ENCODE measurements around the gene ADGRD1. TPM values are rescaled to one million over a fixed set of nuclear protein-coding genes. Genes with fewer than 3 reads are reported as not detected.

Gene ADGRD1
- total RNA-seq, 1 donor from 2014 or later = 11.0 TPM

- Mint-ChIP-seq H3K27me3 (no peaks in the 10 kb centered on the region), H3K4me3 (no peak overlapping the region), H3K36me3 (no peaks in the 10 kb centered on the region), H3K4me1 (ENCODE audit: unreplicated experiment) (peaks cover 7% of the 10 kb centered on the region), H3K27ac (peak overlapping the region; percentile 16), H3K9me3 (no peaks in the 10 kb centered on the region)
- TF ChIP-seq CTCF (conservative IDR thresholded peaks at IDR 0.05) = no peak
- DNase-seq (ENCODE audit: extremely low spot score, unreplicated experiment) = no peak
Measured at GRCh38 chr12:130981074-130981742, 27.5 kb downstream of the ADGRD1 start.

GRCh38 chr12:130981911-130982310, 28.2 kb downstream of the ADGRD1 start:
- DNase-seq (ENCODE audit: extremely low spot score, unreplicated experiment) = no peak
- Mint-ChIP-seq H3K36me3 (no peaks in the 10 kb centered on the region), H3K27ac (no peak overlapping the region), H3K27me3 (no peaks in the 10 kb centered on the region), H3K9me3 (no peaks in the 10 kb centered on the region), H3K4me1 (ENCODE audit: unreplicated experiment) (peaks cover 7% of the 10 kb centered on the region), H3K4me3 (no peak overlapping the region)
- no peak for TF ChIP-seq CTCF (conservative IDR thresholded peaks at IDR 0.05)

GRCh38 chr12:130982565-130983225, 29.0 kb downstream of the ADGRD1 start:
- Mint-ChIP-seq H3K4me1 (ENCODE audit: unreplicated experiment) (peaks cover 7% of the 10 kb centered on the region), H3K9me3 (peaks cover 5% of the 10 kb centered on the region), H3K27ac (no peak overlapping the region), H3K36me3 (no peaks in the 10 kb centered on the region), H3K27me3 (no peaks in the 10 kb centered on the region), H3K4me3 (no peak overlapping the region)
- TF ChIP-seq CTCF (conservative IDR thresholded peaks at IDR 0.05) = no peak
- DNase-seq (ENCODE audit: extremely low spot score, unreplicated experiment) = no peak

- no peak overlapping the region for H3K27ac Mint-ChIP-seq
- peaks cover 5% of the 10 kb centered on the region for H3K9me3 Mint-ChIP-seq
- H3K36me3 Mint-ChIP-seq = no peaks in the 10 kb centered on the region
- no peaks in the 10 kb centered on the region for H3K27me3 Mint-ChIP-seq
- no peak overlapping the region for H3K4me3 Mint-ChIP-seq
- DNase-seq (ENCODE audit: extremely low spot score, unreplicated experiment) = no peak
- H3K4me1 Mint-ChIP-seq (ENCODE audit: unreplicated experiment) = peaks cover 7% of the 10 kb centered on the region
- TF ChIP-seq CTCF (conservative IDR thresholded peaks at IDR 0.05) = no peak
Measured at GRCh38 chr12:130983328-130984017, 29.8 kb downstream of the ADGRD1 start.

- no peak for DNase-seq (ENCODE audit: extremely low spot score, unreplicated experiment)
- Mint-ChIP-seq H3K4me3 (no peak overlapping the region), H3K36me3 (no peaks in the 10 kb centered on the region), H3K9me3 (peaks cover 5% of the 10 kb centered on the region), H3K4me1 (ENCODE audit: unreplicated experiment) (peaks cover 7% of the 10 kb centered on the region), H3K27me3 (no peaks in the 10 kb centered on the region), H3K27ac (no peak overlapping the region)
- TF ChIP-seq CTCF (conservative IDR thresholded peaks at IDR 0.05) = no peak
Measured at GRCh38 chr12:130984183-130985058, 30.7 kb downstream of the ADGRD1 start.
